ENCODE data around the gene TAF3.

The TAF3 gene

GRCh38 chr10:7890781-7891180, 72.5 kb downstream of the TAF3 start:
- TF ChIP-seq, protein P1, sequence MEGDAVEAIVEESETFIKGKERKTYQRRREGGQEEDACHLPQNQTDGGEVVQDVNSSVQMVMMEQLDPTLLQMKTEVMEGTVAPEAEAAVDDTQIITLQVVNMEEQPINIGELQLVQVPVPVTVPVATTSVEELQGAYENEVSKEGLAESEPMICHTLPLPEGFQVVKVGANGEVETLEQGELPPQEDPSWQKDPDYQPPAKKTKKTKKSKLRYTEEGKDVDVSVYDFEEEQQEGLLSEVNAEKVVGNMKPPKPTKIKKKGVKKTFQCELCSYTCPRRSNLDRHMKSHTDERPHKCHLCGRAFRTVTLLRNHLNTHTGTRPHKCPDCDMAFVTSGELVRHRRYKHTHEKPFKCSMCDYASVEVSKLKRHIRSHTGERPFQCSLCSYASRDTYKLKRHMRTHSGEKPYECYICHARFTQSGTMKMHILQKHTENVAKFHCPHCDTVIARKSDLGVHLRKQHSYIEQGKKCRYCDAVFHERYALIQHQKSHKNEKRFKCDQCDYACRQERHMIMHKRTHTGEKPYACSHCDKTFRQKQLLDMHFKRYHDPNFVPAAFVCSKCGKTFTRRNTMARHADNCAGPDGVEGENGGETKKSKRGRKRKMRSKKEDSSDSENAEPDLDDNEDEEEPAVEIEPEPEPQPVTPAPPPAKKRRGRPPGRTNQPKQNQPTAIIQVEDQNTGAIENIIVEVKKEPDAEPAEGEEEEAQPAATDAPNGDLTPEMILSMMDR (IDR thresholded peaks at IDR 0.05): no peak
- no peaks in the 10 kb centered on the region for H3K27me3 ChIP-seq
- no peaks in the 10 kb centered on the region for H3K9me3 ChIP-seq
- H3K4me1 ChIP-seq (ENCODE audit: control insufficient read depth in 1 of 2, insufficient read depth in 1 of 2, low read depth in 1 of 2, low read length in 1 of 2): no peaks in the 10 kb centered on the region
- H3K27ac ChIP-seq: no peak overlapping the region
- H3K36me3 ChIP-seq: no peaks in the 10 kb centered on the region
- no peak overlapping the region for H3K4me3 ChIP-seq (ENCODE audit: low read depth in 1 of 2, low read length in 1 of 2)

GRCh38 chr10:7891634-7892033, 73.3 kb downstream of the TAF3 start:
- TF ChIP-seq, protein P1 (IDR thresholded peaks at IDR 0.05): no peak
- H3K4me3 ChIP-seq (ENCODE audit: low read depth in 1 of 2, low read length in 1 of 2): no peak overlapping the region
- H3K4me1 ChIP-seq (ENCODE audit: control insufficient read depth in 1 of 2, insufficient read depth in 1 of 2, low read depth in 1 of 2, low read length in 1 of 2): no peaks in the 10 kb centered on the region
- H3K27me3 ChIP-seq: no peaks in the 10 kb centered on the region
- H3K36me3 ChIP-seq: no peaks in the 10 kb centered on the region
- no peaks in the 10 kb centered on the region for H3K9me3 ChIP-seq
- no peak overlapping the region for H3K27ac ChIP-seq

- Histone ChIP-seq H3K27me3 (no peaks in the 10 kb centered on the region), H3K9me3 (no peaks in the 10 kb centered on the region), H3K4me1 (ENCODE audit: control insufficient read depth in 1 of 2, insufficient read depth in 1 of 2, low read depth in 1 of 2, low read length in 1 of 2) (no peaks in the 10 kb centered on the region), H3K36me3 (peaks cover 4% of the 10 kb centered on the region), H3K4me3 (ENCODE audit: low read depth in 1 of 2, low read length in 1 of 2) (no peak overlapping the region), H3K27ac (no peak overlapping the region)
- TF ChIP-seq, protein P1 (IDR thresholded peaks at IDR 0.05): no peak
These were observed 73.8 kb downstream of the TAF3 start for GRCh38 chr10:7892146-7892545.

- TF ChIP-seq, protein P1 (IDR thresholded peaks at IDR 0.05): no peak
- no peaks in the 10 kb centered on the region for H3K9me3 ChIP-seq
These were observed 77.4 kb downstream of the TAF3 start for GRCh38 chr10:7895699-7896090.

DNA sequence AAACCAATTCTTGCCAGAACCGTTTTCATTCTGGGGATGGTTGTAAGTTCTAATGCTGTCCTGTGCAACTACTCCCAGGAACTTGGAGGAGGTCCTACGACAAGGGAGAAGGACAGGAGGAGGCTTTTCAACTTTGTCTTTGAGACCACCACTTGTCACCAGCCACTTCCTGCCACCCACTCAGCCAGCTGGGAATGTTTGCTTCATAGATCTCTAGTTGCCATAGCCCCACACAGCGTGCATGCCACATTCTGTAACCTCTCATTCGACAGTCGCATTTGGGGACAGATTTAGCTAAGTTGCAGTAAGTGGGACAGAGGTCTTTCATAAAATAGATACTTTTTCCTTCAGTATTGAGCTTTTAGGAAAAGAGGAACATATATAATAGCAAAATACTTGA, 78.0 kb downstream of the TAF3 start:
- Histone ChIP-seq H3K9me3 (no peaks in the 10 kb centered on the region), H3K27ac (no peak overlapping the region), H3K36me3 (peaks cover 4% of the 10 kb centered on the region), H3K4me1 (ENCODE audit: control insufficient read depth in 1 of 2, insufficient read depth in 1 of 2, low read depth in 1 of 2, low read length in 1 of 2) (no peaks in the 10 kb centered on the region), H3K27me3 (no peaks in the 10 kb centered on the region), H3K4me3 (ENCODE audit: low read depth in 1 of 2, low read length in 1 of 2) (no peak overlapping the region)
- TF ChIP-seq, protein P1 (IDR thresholded peaks at IDR 0.05): no peak

More at GRCh38 chr10:7895699-7896090, 77.4 kb downstream of the TAF3 start:
- Histone ChIP-seq H3K4me3 (ENCODE audit: low read depth in 1 of 2, low read length in 1 of 2) (no peak overlapping the region), H3K36me3 (peaks cover 4% of the 10 kb centered on the region), H3K27me3 (no peaks in the 10 kb centered on the region), H3K27ac (no peak overlapping the region), H3K4me1 (ENCODE audit: control insufficient read depth in 1 of 2, insufficient read depth in 1 of 2, low read depth in 1 of 2, low read length in 1 of 2) (no peaks in the 10 kb centered on the region)

GRCh38 chr10:7901256-7901655, 83.0 kb downstream of the TAF3 start:
- H3K9me3 ChIP-seq: no peaks in the 10 kb centered on the region
- H3K4me1 ChIP-seq (ENCODE audit: control insufficient read depth in 1 of 2, insufficient read depth in 1 of 2, low read depth in 1 of 2, low read length in 1 of 2): no peaks in the 10 kb centered on the region
- no peaks in the 10 kb centered on the region for H3K27me3 ChIP-seq
- TF ChIP-seq, protein P1 (IDR thresholded peaks at IDR 0.05): no peak
- no peak overlapping the region for H3K27ac ChIP-seq
- no peak overlapping the region for H3K4me3 ChIP-seq (ENCODE audit: low read depth in 1 of 2, low read length in 1 of 2)
- H3K36me3 ChIP-seq: peaks cover 4% of the 10 kb centered on the region
